ENCODE data around the gene SOCS1. TPM values are rescaled to one million over a fixed set of nuclear protein-coding genes. Genes with fewer than 3 reads are reported as not detected.

The SOCS1 gene
- total RNA-seq, 2 donors from 2014 or later, result 4.7 to 5.5 TPM

- no peak for TF ChIP-seq CTCF (IDR thresholded peaks at IDR 0.05)
- no peak for DNase-seq (ENCODE audit: low spot score)
- Histone ChIP-seq H3K9me3 (peaks cover 0 to 5% of the 10 kb centered on the region in 2 donors), H3K27me3 (no peaks in the 10 kb centered on the region), H3K4me3 (no peak overlapping the region), H3K27ac (no peak overlapping the region), H3K36me3 (no peaks in the 10 kb centered on the region), H3K4me1 (peaks cover 0 to 26% of the 10 kb centered on the region in 2 donors)
Measured at GRCh38 chr16:11208916-11209665, 46.9 kb downstream of the SOCS1 start.

GRCh38 chr16:11207646-11208045 is 48.4 kb downstream of the SOCS1 start:
- Histone ChIP-seq H3K9me3 (peaks cover 0 to 5% of the 10 kb centered on the region in 2 donors), H3K27ac (no peak overlapping the region), H3K27me3 (no peaks in the 10 kb centered on the region), H3K4me3 (no peak overlapping the region), H3K4me1 (peaks cover 0 to 21% of the 10 kb centered on the region in 2 donors), H3K36me3 (no peaks in the 10 kb centered on the region)
- TF ChIP-seq CTCF (IDR thresholded peaks at IDR 0.05), result no peak
- DNase-seq (ENCODE audit: low spot score), result no peak

DNA sequence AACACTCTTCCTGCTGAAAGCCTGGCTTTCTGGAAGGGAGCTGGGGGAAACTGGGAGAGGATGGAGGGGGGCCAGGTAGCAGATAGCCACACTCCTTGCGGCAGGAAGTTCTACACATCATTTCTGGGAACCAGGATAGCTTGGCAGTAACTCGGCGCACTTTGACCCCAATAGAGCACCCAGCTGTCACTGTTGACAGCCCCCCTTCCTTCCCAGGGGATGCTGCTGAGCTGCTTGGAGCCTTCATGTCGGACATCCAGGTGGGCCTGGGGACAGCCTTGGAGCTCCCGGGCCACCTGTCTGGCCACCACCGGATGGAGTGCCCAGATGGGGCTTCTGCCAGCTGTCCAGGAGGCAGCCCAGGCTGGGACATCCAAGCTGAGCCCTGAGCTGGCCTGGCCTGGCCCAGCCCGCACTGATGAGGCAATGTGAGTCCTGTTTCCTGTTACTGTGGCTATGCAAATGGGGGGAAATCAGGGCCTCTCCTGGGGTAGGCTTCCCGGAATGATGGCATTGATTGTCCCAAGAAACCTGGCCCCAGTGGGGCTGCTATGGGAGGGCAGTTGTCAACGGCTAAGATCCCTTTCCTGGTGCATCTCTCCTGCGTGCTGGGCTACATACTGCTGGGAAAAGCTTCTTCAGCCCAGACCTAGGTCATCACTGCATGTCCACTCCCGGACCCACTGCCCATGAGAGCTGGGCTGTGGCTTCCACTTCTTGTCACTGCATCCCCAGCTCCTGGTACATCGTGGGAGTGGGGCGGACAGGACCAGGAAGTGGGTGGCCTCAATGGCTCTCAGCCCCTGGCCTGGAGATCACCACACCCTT is 50.0 kb downstream of the SOCS1 start:
- H3K36me3 ChIP-seq, result no peaks in the 10 kb centered on the region
- no peak overlapping the region for H3K4me3 ChIP-seq
- H3K4me1 ChIP-seq, result peaks cover 0 to 9% of the 10 kb centered on the region in 2 donors
- no peak overlapping the region for H3K27ac ChIP-seq
- TF ChIP-seq CTCF (IDR thresholded peaks at IDR 0.05), result no peak
- peaks cover 0 to 5% of the 10 kb centered on the region in 2 donors for H3K9me3 ChIP-seq
- DNase-seq (ENCODE audit: low spot score), result no peak
- H3K27me3 ChIP-seq, result no peaks in the 10 kb centered on the region

DNA sequence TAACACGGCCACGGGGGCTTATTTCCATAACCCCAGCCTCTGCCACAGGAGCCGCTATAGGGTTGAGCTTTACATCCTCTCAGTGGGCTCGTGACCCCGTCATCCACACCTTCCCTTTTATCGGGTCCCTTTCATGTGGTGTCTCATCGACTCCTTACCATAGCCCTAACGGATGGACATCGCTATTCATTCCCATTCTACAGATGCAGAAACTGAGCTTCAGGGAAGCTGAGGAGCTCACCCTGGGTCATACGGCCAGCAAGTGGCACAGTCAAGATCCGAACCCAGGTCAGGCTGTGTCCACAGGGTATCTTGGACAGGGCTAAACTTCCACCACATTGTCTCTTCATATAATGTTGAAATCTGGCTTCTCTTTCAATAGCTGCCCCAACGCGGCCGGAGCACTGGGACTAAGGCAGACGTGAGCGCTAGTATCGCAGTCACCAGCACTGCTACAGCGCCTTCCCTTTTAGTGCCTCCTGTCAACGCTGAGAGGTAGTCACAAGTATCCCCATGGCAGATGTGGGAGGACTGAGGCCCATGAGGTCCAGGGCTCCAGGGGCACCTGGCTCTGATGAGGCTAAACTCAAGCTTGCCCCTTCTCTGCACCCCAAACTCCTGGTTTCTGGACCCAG is 50.8 kb downstream of the SOCS1 start:
- no peak overlapping the region for H3K27ac ChIP-seq
- no peak for DNase-seq (ENCODE audit: low spot score)
- no peak for TF ChIP-seq CTCF (IDR thresholded peaks at IDR 0.05)
- H3K36me3 ChIP-seq, result no peaks in the 10 kb centered on the region
- H3K4me1 ChIP-seq, result peaks cover 0 to 9% of the 10 kb centered on the region in 2 donors
- H3K4me3 ChIP-seq, result no peak overlapping the region
- peaks cover 0 to 5% of the 10 kb centered on the region in 2 donors for H3K9me3 ChIP-seq
- H3K27me3 ChIP-seq, result no peaks in the 10 kb centered on the region

- no peaks in the 10 kb centered on the region for H3K36me3 ChIP-seq
- H3K4me1 ChIP-seq, result peaks cover 0 to 9% of the 10 kb centered on the region in 2 donors
- peaks cover 0 to 5% of the 10 kb centered on the region in 2 donors for H3K9me3 ChIP-seq
- no peak overlapping the region for H3K4me3 ChIP-seq
- DNase-seq (ENCODE audit: low spot score), result no peak
- H3K27me3 ChIP-seq, result no peaks in the 10 kb centered on the region
- no peak overlapping the region for H3K27ac ChIP-seq
- TF ChIP-seq CTCF (IDR thresholded peaks at IDR 0.05), result no peak
Measured at GRCh38 chr16:11204513-11205047, 51.4 kb downstream of the SOCS1 start.

Other genes with a start within 250 kb of the SOCS1 start
- not detected for gene TNP2, start 13.1 kb upstream of the SOCS1 start, total RNA-seq
- not detected for gene PRM3, start 17.4 kb upstream of the SOCS1 start, total RNA-seq
- gene PRM2, start 20.3 kb upstream of the SOCS1 start, total RNA-seq, result not detected
- not detected for gene PRM1, start 25.1 kb upstream of the SOCS1 start, total RNA-seq
- under 1 TPM in 1 of 2 donors, not detected in 1; 0.85 TPM for gene RMI2, start 89.3 kb upstream of the SOCS1 start, total RNA-seq

All from right atrium auricular region (tissue), 2 donors.